Kidney (tissue), 14 donors: ENCODE measurements around the gene RAB3B. TPM values are rescaled to one million over a fixed set of nuclear protein-coding genes. Genes with fewer than 3 reads are reported as not detected.
"Not testable (repeated sequence)": the region's sequence is repeated elsewhere in the genome, so short reads cannot be mapped to it uniquely, and the experiment has no call there.

Experiments used
- DNase-seq, 5 donors: peaks; one replicate each; pipeline ENCODE4 v3.0.0-alpha.2; 2013 to 2020
- FAIRE-seq: peaks from 2 replicates; lab custom pipeline; 2012; peaks lifted over from hg19 to GRCh38; lab: Jason Lieb, UNC
- H3K27ac ChIP-seq, 2 donors: one replicate each; pipeline ENCODE4 v1.7.0; 2013; ENCODE audit warnings: low read depth in 2 of 2, low read length in 2 of 2, inconsistent platforms in 1 of 2
- H3K27me3 ChIP-seq: one replicate; pipeline ENCODE4 v1.7.1; 2013; ENCODE audit warnings: low read length, inconsistent platforms; ENCODE audit not compliant: control insufficient read depth, insufficient read depth
- H3K36me3 ChIP-seq, 3 donors: one replicate each; pipeline versions ENCODE4 v1.7.0 to v1.7.1; 2013; ENCODE audit warnings: low read length in 3 of 3, control low read depth in 1 of 3, inconsistent platforms in 1 of 3; ENCODE audit not compliant: insufficient read depth in 3 of 3, control insufficient read depth in 2 of 3
- H3K4me1 ChIP-seq, 3 donors: one replicate each; pipeline versions ENCODE4 v1.7.0 to v1.7.1; 2013; ENCODE audit warnings: low read length in 3 of 3, inconsistent platforms in 1 of 3, low read depth in 1 of 3; ENCODE audit not compliant: control insufficient read depth in 2 of 3, insufficient read depth in 2 of 3
- H3K4me3 ChIP-seq, 3 donors: one replicate each; pipeline versions ENCODE4 v1.7.0 to v1.8.1; 2013; ENCODE audit warnings: low read length in 3 of 3, control low read depth in 1 of 3, inconsistent platforms in 1 of 3
- H3K9ac ChIP-seq, 3 donors: one replicate each; pipeline versions ENCODE4 v1.7.0 to v1.7.1; 2013; ENCODE audit warnings: low read length in 3 of 3, control low read depth in 1 of 3, inconsistent platforms in 1 of 3
- H3K9me3 ChIP-seq, 3 donors: one replicate each; pipeline versions ENCODE4 v1.7.0 to v1.7.1; 2013; ENCODE audit warnings: low read length in 3 of 3, control low read depth in 1 of 3, inconsistent platforms in 1 of 3; ENCODE audit not compliant: control insufficient read depth in 2 of 3, insufficient read depth in 1 of 3
- CTCF ChIP-seq: IDR thresholded peaks from 3 replicates; pipeline ENCODE4 v1.5.1; 2012; ENCODE audit warnings: mild to moderate bottlenecking, moderate library complexity, borderline replicate concordance; ENCODE audit not compliant: insufficient read depth; ENCODE audit errors: extremely low read depth
- intact Hi-C: fragments of 100-400 bp; cut with DNase I; formaldehyde crosslinking; loops from one replicate; pipeline ENCODE4 v1.11.1; 2022
- polyA plus RNA-seq: library from polyadenylated mRNA; stranded (reverse); fragments of 350-450 nt; fragmentation: Illumina TruSeq; extraction: RNeasy Lipid Tissue Mini Kit (QIAGEN cat#74804); gene quantifications from one replicate; pipeline ENCODE4 v1.2.3, GENCODE V29; 2014; ENCODE audit warnings: low read depth, low replicate concordance; ENCODE audit not compliant: insufficient read depth
- total RNA-seq: library from RNA; stranded (reverse); fragmentation: NEBNext Ultra II Directional; extraction: Animal tissue kit (Norgen Biotek cat#: 25700); gene quantifications from one replicate; pipeline ENCODE4 v1.2.1, GENCODE V29; 2021
- donor health status: control.
- donor health status: control.
- donor health status: control.
- donor health status: control.
- donor health status: control.
- donor health status: DM: yes; HTN: yes; CAD: no.
- donor health status: Normal renal cell carcinoma (clear cell type).

Gene RAB3B
- total and polyA plus RNA-seq, 2 donors from 2014 or later, result 0.60 to 0.72 TPM

GRCh38 chr1:52022133-52022532 lies 31.6 kb upstream of the RAB3B start:
- no peak for TF ChIP-seq CTCF
- Histone ChIP-seq H3K9ac (no peak overlapping the region), H3K4me1 (no peaks in the 10 kb centered on the region), H3K4me3 (no peak overlapping the region), H3K27me3 (no peaks in the 10 kb centered on the region), H3K9me3 (no peaks in the 10 kb centered on the region), H3K36me3 (peaks cover 3 to 35% (median 21%) of the 10 kb centered on the region in 3 donors), H3K27ac (no peak overlapping the region)
- FAIRE-seq (no peak), DNase-seq (no peak)
- intact Hi-C loops, result no loop called here

- Histone ChIP-seq H3K4me3 (no peak overlapping the region), H3K27me3 (no peaks in the 10 kb centered on the region), H3K9ac (no peak overlapping the region), H3K27ac (no peak overlapping the region), H3K4me1 (peaks cover 0 to 5% (median 4%) of the 10 kb centered on the region in 3 donors), H3K36me3 (no peaks in the 10 kb centered on the region), H3K9me3 (no peaks in the 10 kb centered on the region)
- no peak for FAIRE-seq
- no peak for DNase-seq
- intact Hi-C loops, result loop anchor here (10.0 kb wide), 1 partner anchor 103 kb away; no protein-coding TSS in a partner anchor
- TF ChIP-seq CTCF, result no peak
Observed at GRCh38 chr1:52008071-52008809, 17.7 kb upstream of the RAB3B start.

DNA sequence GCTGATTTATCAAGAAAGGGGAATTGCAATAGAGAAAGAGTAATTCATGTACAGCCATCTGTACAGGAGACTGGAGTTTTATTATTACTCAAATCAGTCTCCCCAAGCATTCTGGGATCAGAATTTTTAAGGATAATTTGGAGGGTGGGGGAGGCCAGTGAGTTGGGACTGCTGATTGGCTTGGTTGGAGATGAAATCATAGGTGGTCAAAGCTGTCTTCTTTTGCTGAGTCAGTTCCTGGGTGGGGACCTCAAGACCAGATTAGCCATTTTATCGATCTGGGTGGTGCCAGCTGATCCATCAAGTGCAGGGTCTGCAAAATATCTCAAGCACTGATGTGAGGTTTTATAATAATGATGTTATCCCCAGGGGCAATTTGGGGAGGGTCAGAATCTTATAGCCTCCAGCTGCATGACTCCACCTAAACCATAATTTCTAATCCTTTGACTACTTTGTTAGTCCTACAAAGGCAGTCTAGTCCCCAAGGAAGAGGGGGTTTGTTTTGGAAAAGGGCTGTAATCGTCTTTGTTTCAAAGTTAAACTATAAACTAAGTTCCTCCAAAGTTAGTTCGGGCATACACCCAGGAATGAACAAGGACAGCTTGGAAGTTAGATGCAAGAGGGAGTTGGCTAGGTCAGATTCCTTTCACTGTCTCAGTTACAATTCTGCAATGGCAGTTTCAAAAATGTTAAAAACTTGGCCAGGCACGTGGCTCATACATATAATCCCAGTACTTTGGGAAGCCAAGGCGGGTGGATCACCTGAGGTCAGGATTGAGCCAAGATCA lies 16.9 kb upstream of the RAB3B start:
- FAIRE-seq (no peak), DNase-seq (no peak)
- intact Hi-C loops, result loop anchor here (10.0 kb wide), 1 partner anchor 103 kb away; no protein-coding TSS in a partner anchor
- H3K4me1 ChIP-seq, result peaks cover 0 to 5% (median 4%) of the 10 kb centered on the region in 3 donors
- H3K9ac ChIP-seq, result no peak overlapping the region
- no peak overlapping the region for H3K4me3 ChIP-seq
- no peak overlapping the region for H3K27ac ChIP-seq
- H3K36me3 ChIP-seq, result no peaks in the 10 kb centered on the region
- no peak for TF ChIP-seq CTCF
- H3K9me3 ChIP-seq, result no peaks in the 10 kb centered on the region
- no peaks in the 10 kb centered on the region for H3K27me3 ChIP-seq

DNA sequence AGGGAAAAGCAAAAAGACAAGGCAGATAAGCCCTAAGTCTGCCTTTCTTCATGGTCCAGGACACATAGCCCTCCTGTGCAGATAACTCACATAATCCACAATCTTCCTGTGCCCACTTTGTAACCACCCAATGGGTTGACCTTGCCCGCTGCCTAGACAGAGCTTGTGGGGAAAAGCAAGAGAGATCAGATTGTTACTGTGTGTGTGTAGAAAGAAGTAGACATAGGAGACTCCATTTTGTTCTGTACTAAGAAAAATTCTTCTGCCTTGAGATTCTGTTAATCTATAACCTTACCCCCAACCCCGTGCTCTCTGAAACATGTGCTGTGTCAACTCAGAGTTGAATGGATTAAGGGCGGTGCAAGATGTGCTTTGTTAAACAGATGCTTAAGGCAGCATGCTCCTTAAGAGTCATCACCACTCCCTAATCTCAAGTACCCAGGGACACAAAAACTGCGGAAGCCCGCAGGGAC lies 15.6 kb upstream of the RAB3B start:
- not testable (repeated sequence) for H3K9ac ChIP-seq, H3K27ac ChIP-seq, H3K27me3 ChIP-seq, FAIRE-seq, H3K36me3 ChIP-seq, H3K4me1 ChIP-seq, H3K4me3 ChIP-seq, H3K9me3 ChIP-seq
- peak in 2 of 5 donors; percentile 8 to 18 for DNase-seq
- intact Hi-C loops, result loop anchor here (10.0 kb wide), 1 partner anchor 101 kb away; no protein-coding TSS in a partner anchor

DNA sequence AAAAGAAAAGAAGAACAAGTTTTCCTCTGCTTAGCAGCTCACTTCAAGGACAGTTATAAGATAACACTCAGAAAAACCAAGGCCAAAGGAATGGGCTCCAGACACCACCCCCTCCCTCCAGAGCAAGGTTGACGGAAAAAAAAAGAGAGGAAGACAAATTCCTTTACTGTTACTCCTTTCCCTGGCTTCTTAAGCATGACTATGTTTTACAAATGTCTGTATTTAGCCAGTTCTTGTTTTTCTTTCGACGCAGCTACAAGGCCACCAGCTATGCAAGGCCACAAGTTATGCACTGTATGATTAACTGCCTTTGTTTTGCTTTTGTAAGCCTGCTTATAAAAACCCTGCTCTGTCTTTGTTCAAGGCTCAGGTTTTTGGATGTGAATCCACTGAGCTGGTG lies 15.0 kb upstream of the RAB3B start:
- intact Hi-C loops, result loop anchor here (10.0 kb wide), 1 partner anchor 101 kb away; no protein-coding TSS in a partner anchor
- FAIRE-seq, H3K4me1 ChIP-seq, H3K4me3 ChIP-seq, H3K27me3 ChIP-seq, H3K9me3 ChIP-seq, H3K27ac ChIP-seq, H3K36me3 ChIP-seq, H3K9ac ChIP-seq: not testable (repeated sequence)
- DNase-seq, result peak in 1 of 5 donors; percentile 23
